Gastrocnemius medialis (tissue), 4 donors: ENCODE results near the gene PDRG1.

Experiments
- CTCF ChIP-seq, 5 experiments: fragments of 450-650 bp in 3 of 5; fragments of 200-600 bp in 2 of 5; sonication (generic) in 2 of 5; IDR thresholded peaks in 4 of 5; conservative IDR thresholded peaks in 1 of 5; 1 replicate in 4 of 5; 2 replicates in 1 of 5; pipeline ENCODE4 v1.5.1; 2016 to 2019; ENCODE audit warnings: antibody characterized with exemption in 5 of 5, mild to moderate bottlenecking in 3 of 5, moderate library complexity in 3 of 5
- POLR2A ChIP-seq, 2 donors: fragments of 450-650 bp; IDR thresholded peaks; one replicate each; pipeline ENCODE4 v1.6.1; 2017; ENCODE audit warnings: antibody characterized with exemption in 2 of 2, mild to moderate bottlenecking in 2 of 2, moderate library complexity in 2 of 2

DNA sequence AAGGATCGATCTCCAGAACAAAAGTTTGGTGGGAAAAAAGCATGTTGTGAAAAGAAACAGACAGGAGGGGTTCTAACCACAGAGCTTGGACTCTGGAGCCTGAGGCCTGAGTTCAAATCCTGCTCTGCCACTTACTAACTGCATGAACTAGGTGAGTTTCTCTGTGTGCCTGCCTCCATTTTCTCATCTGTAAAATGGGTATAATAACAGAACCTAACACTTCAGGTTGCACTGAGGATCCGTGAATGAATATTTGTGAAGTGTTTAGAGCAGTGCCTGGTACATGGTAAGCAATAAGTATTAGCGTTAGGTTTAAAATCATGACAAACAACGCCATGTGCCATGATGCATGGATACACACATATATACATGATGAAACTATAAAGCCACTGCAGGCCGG is 44.8 kb downstream of the PDRG1 start:
- TF ChIP-seq CTCF (IDR thresholded peaks at IDR 0.05 in 4 of 5, conservative IDR thresholded peaks at IDR 0.05 in 1 of 5) (no peak), POLR2A (IDR thresholded peaks at IDR 0.05) (no peak)
